ENCODE measurements around the gene SIRT7. TPM values are rescaled to one million over a fixed set of nuclear protein-coding genes. Genes with fewer than 3 reads are reported as not detected.

Gene SIRT7
- total and polyA plus RNA-seq, 2 donors (not counting 1 experiment from before 2014, with no cell fraction given): 3.3 to 18.7 TPM

DNA sequence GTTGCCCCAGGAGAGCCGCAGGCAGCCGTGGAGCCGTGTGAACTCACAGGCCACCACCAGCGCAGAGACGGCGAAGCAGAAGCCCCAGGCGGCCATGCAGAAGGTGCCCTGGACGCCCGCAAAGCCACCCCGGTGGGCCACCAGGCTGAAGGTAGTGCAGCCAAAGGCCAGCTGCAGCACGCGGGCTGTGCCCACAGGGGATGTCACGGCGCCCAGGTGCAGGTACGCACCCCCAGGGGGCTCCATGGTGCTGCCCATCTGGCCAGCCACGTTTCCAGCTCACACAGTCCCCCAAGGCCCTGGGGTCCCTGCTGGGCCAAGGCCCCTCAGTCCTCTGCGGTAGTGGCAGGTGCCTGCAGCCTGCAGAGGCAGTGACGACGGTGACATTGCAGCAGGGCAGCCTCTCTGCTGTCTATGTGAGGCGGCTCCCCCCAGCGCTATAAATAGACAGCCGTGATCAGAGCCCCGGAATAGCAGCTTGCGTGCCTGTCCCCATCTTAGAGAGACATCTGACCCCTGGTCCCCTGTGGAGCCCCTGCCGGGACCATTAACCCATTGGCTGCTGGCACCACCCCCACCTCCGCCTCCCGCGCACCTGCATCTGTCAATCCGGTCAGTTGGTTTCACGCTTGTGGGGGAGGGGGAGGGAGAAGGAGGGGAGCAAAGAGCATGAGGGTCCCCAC, 23.6 kb upstream of the SIRT7 start:
- Histone ChIP-seq H3K9ac (ENCODE audit: insufficient read depth, low read length) (no peak overlapping the region), H4K20me1 (ENCODE audit: control insufficient read depth, extremely low read depth, insufficient read depth, low read length) (no peaks in the 10 kb centered on the region), H3K4me3 (replicated peaks in 1 of 4; ENCODE audit: control extremely low read depth in 1 of 4, insufficient read depth in 1 of 4, low read depth in 3 of 4, low read length in 4 of 4) (no peak overlapping the region), H3K4me1 (ENCODE audit: control insufficient read depth, extremely low read depth, insufficient read depth, low read length) (no peaks in the 10 kb centered on the region), H2AFZ (ENCODE audit: low read length) (no peak overlapping the region), H3K27me3 (ENCODE audit: control insufficient read depth, insufficient read depth, low read length) (peaks cover 10% of the 10 kb centered on the region), H3K79me2 (ENCODE audit: control insufficient read depth, insufficient read depth, low read length) (no peaks in the 10 kb centered on the region), H3K36me3 (ENCODE audit: control insufficient read depth, insufficient read depth, low read length) (no peaks in the 10 kb centered on the region), H3K9me3 (ENCODE audit: control insufficient read depth, insufficient read depth, low read depth, low read length) (no peaks in the 10 kb centered on the region), H3K27ac (ENCODE audit: insufficient read depth, low read length) (no peak overlapping the region), H3K4me2 (ENCODE audit: extremely low read depth, insufficient read depth, low read length) (no peak overlapping the region)
- TF ChIP-seq, protein P1, sequence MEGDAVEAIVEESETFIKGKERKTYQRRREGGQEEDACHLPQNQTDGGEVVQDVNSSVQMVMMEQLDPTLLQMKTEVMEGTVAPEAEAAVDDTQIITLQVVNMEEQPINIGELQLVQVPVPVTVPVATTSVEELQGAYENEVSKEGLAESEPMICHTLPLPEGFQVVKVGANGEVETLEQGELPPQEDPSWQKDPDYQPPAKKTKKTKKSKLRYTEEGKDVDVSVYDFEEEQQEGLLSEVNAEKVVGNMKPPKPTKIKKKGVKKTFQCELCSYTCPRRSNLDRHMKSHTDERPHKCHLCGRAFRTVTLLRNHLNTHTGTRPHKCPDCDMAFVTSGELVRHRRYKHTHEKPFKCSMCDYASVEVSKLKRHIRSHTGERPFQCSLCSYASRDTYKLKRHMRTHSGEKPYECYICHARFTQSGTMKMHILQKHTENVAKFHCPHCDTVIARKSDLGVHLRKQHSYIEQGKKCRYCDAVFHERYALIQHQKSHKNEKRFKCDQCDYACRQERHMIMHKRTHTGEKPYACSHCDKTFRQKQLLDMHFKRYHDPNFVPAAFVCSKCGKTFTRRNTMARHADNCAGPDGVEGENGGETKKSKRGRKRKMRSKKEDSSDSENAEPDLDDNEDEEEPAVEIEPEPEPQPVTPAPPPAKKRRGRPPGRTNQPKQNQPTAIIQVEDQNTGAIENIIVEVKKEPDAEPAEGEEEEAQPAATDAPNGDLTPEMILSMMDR (conservative IDR thresholded peaks at IDR 0.05 in 1 of 2, IDR thresholded peaks at IDR 0.05 in 1 of 2; ENCODE audit: low read depth in 1 of 2, low read length in 2 of 2): no peak
- no peak for TF ChIP-seq EZH2 (IDR thresholded peaks at IDR 0.05; ENCODE audit: low read length, missing control alignments)
- DNase-seq (ENCODE audit: low read depth in 2 of 2): no peak

DNA sequence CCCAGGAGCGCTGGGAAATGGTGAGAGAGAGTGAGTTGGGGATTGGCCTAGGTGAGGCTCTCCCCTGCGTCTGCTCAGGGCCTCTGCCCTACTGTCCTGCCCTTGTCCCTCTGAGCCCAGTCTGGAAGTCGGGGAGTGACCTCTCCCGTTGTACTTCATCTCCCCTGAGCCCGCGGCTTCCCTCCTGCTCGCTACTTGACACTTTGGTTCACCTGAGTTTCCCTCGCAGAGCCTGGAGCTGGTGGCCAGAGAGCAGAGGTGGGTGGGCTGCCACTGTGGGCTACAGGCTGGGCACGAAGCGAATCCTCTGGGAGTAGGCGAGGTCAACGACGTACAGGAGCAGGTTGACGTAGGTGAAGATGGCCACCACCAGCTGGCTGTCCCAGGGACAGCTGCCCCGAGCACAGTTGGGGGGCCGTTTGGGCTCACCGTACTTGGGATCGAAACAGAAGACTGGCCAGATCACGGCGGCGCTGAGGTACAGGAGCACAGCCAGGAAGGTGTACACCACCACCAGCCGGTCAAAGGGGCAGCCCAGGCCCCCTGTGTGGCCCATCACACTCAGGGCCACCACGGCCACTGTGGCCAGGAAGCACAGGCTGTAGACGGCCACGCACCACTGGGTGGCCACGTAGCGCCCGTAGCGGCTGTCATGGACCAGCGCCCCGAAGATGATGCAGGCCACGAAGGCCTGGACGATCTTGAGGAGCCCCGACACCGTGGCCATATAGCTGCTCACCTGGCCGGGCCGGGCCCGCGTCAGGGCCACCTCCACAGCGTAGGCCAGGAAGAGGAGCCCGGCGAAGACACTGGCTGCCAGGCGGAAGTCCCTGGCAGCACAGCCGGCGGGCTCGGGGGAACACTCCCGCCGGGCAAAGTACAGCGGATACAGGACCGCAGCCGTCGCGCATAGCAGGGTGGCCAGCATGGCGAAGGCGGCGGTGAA, 22.8 kb upstream of the SIRT7 start:
- H3K4me1 ChIP-seq (ENCODE audit: control insufficient read depth, extremely low read depth, insufficient read depth, low read length): peaks cover 1% of the 10 kb centered on the region
- no peak overlapping the region for H3K27ac ChIP-seq (ENCODE audit: insufficient read depth, low read length)
- H3K4me2 ChIP-seq (ENCODE audit: extremely low read depth, insufficient read depth, low read length): no peak overlapping the region
- H3K36me3 ChIP-seq (ENCODE audit: control insufficient read depth, insufficient read depth, low read length): no peaks in the 10 kb centered on the region
- H3K9me3 ChIP-seq (ENCODE audit: control insufficient read depth, insufficient read depth, low read depth, low read length): no peaks in the 10 kb centered on the region
- H3K9ac ChIP-seq (ENCODE audit: insufficient read depth, low read length): no peak overlapping the region
- H3K79me2 ChIP-seq (ENCODE audit: control insufficient read depth, insufficient read depth, low read length): no peaks in the 10 kb centered on the region
- H4K20me1 ChIP-seq (ENCODE audit: control insufficient read depth, extremely low read depth, insufficient read depth, low read length): no peaks in the 10 kb centered on the region
- peaks cover 10% of the 10 kb centered on the region for H3K27me3 ChIP-seq (ENCODE audit: control insufficient read depth, insufficient read depth, low read length)
- TF ChIP-seq, protein P1 (conservative IDR thresholded peaks at IDR 0.05 in 1 of 2, IDR thresholded peaks at IDR 0.05 in 1 of 2; ENCODE audit: low read depth in 1 of 2, low read length in 2 of 2): no peak
- TF ChIP-seq EZH2 (IDR thresholded peaks at IDR 0.05; ENCODE audit: low read length, missing control alignments): no peak
- H2AFZ ChIP-seq (ENCODE audit: low read length): no peak overlapping the region
- DNase-seq (ENCODE audit: low read depth in 2 of 2): no peak
- no peak overlapping the region for H3K4me3 ChIP-seq (replicated peaks in 1 of 4; ENCODE audit: control extremely low read depth in 1 of 4, insufficient read depth in 1 of 4, low read depth in 3 of 4, low read length in 4 of 4)

DNA sequence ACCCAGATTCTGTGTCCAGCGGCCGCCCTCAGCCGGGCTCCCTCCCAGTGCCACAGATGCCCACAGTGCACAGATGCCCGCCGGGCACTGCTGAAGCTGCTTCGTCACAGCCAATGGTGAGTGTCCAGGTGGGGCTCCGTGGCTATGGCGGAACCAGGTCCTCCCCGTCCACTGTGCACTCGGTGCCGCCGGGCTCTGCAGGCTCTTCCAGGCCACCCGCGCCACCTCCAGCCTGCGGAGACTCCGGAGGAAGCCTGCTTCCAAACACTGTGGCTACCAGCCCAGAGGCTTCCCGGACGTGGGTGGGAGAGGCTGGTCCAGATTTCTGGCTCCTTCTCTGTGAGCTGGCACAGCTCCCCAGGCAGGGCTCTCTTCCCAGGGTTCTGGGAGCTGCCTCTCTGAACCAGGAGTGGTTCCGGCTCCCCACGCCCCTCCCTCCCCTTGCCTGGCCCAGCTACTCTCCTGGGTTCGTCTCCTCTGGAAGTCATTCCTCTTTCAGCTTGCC, 22.0 kb upstream of the SIRT7 start:
- Histone ChIP-seq H3K9ac (ENCODE audit: insufficient read depth, low read length) (no peak overlapping the region), H3K36me3 (ENCODE audit: control insufficient read depth, insufficient read depth, low read length) (peaks cover under 1% of the 10 kb centered on the region), H2AFZ (ENCODE audit: low read length) (no peak overlapping the region), H3K4me1 (ENCODE audit: control insufficient read depth, extremely low read depth, insufficient read depth, low read length) (peaks cover 2% of the 10 kb centered on the region), H3K9me3 (ENCODE audit: control insufficient read depth, insufficient read depth, low read depth, low read length) (no peaks in the 10 kb centered on the region), H3K4me2 (ENCODE audit: extremely low read depth, insufficient read depth, low read length) (peak overlapping the region; percentile 35), H3K4me3 (replicated peaks in 1 of 4; ENCODE audit: control extremely low read depth in 1 of 4, insufficient read depth in 1 of 4, low read depth in 3 of 4, low read length in 4 of 4) (no peak overlapping the region), H3K27me3 (ENCODE audit: control insufficient read depth, insufficient read depth, low read length) (peaks cover 10% of the 10 kb centered on the region), H3K27ac (ENCODE audit: insufficient read depth, low read length) (no peak overlapping the region), H3K79me2 (ENCODE audit: control insufficient read depth, insufficient read depth, low read length) (no peaks in the 10 kb centered on the region), H4K20me1 (ENCODE audit: control insufficient read depth, extremely low read depth, insufficient read depth, low read length) (no peaks in the 10 kb centered on the region)
- no peak for TF ChIP-seq EZH2 (IDR thresholded peaks at IDR 0.05; ENCODE audit: low read length, missing control alignments)
- TF ChIP-seq, protein P1 (conservative IDR thresholded peaks at IDR 0.05 in 1 of 2, IDR thresholded peaks at IDR 0.05 in 1 of 2; ENCODE audit: low read depth in 1 of 2, low read length in 2 of 2): no peak
- peak in 1 of 2 donors; percentile 44 for DNase-seq (ENCODE audit: low read depth in 2 of 2)

Measured in fibroblast of lung (primary cell).